ENCODE data around the gene TIMM17B.
A peak's percentile ranks its signal among the peaks of the same experiment; 100 is the strongest.

Gene TIMM17B

DNA sequence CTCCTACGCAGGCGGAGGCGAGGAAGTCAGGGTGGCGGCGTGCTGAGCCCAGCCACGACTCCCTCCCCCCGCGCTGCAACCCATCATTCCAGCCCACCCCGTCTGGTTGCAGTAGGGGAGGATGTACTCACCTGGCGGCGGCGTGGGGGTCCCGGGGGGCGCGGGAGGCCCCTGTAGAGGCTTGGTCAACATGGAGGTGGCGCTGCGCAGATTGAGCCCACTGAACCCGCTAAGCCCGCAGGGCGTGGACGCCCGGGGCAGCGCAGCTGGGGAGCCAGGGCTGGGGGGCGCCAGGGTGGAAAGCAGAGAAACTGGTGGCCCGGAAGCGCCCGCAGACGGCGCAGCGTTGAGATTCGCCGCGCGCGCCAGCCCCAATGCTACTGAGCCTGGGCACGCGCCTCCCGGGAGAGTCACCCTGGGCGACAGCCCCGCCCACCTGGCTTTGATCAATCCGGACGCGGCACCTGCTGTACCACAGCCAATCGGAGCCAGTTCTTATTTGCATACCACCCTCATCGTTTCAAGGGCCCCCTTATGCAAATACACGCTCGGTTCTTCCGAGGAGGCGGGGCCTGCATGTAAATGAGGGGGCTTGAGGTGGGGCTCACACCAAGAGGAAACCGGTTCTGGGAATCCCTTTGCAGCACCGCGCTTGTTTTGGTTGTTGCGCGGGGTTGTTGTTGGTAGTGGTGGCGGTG, 21.2 kb upstream of the TIMM17B start, which contains the start of gene PIM2:
TSS of gene PIM2 (minus strand) at position 382 of the 698 bp plus-strand sequence. CDS start at position 192, 190 bp downstream.
- peak; percentile 89 to 93 for DNase-seq

DNA sequence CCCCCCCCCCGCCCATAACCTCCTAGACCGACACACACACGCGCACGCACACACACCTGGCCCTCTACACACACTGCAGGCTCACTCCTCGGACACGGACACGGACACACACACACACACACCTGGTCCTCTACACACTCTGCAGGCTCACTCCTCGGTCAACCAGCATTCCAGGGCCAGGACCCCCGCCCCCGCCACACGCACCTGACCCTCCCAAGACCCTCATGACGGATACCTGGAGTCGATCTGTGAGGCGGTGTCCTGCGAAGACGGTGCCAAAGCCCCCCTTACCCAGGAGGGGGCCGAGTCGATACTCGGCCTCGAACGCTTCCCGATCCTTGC, 20.7 kb upstream of the TIMM17B start:
- no peak for DNase-seq

DNA sequence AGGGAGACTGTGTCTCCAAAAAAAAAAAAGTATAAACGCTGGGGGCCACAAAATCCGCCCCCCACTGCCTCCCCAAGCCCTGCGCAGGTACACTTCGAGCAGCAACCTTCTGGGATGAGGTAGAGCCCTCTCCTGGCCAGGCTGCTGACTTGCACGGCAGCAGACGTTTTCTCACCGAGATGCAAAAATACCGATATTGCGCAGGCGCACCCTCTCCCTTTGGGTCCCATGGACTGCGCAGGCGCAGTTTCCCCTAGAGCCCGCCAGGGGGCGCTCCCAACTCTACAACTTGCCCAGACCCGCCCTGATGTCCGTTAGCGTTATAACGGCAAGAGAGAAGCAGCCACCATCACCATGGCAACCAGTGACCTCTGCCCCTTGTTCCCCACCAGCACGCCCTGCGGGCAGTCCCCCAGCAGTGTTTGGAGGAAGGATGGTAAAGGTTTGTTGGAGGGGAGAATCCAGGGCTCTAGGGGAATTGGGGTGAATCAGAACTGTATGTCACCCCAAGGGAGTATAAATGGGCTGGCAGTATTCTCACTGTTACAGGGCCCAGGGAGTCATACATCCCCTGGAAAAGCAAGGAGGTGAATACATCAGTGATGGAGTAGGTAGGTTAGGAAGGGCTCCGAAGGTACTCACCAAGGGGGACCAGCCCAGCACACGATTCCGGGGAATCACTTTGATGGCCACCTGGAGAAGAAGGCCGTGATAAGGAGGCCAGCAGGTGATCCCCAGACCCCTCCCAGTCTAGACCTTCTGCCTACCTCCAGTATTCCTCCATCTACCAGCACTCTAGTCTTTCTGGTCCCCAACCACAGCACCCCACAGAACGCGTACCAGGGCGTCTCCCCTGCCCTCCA, 19.8 kb upstream of the TIMM17B start:
- peak; percentile 87 to 91 for DNase-seq

DNA sequence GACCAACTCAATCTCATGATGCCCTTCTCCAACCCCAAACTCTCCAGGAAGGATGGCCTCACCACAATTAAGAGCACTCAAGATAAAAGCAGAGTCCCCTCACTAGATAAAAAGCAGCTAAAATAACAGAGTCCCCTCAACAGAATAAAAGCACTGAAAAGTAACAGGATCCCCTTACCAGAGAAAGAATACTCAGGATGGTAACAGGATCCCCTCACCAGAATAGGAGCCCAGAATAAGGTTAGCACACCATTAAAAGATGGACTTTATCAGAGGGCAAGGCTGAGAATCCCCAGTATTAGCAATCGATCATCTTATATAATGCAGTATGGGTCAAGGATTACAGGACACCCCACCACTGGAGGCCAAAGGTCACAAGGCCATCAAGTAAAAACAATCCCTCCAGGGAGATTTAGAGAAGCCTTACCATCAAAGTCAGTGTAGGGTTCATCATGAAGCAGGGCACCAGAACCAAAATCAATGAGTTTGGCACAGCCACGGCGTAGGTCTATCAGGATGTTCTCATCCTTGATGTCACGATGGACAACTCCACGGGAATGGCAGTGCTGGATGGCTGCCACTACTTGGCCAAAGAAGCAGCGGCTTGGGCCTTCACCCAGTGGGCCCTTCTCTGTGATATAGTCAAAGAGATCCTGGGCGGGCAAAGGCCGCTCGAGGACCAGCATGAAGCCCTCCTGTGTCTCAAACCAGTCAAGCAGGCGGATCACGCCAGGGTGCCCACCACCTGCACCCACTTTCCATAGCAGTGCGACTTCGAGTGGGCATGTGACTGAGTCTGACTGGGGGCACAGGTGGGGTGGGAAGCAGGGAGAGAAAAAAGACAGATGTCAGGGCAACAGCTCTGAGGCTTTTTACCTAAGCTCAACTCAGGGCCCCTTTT, 17.3 kb upstream of the TIMM17B start:
- no peak for DNase-seq

DNA sequence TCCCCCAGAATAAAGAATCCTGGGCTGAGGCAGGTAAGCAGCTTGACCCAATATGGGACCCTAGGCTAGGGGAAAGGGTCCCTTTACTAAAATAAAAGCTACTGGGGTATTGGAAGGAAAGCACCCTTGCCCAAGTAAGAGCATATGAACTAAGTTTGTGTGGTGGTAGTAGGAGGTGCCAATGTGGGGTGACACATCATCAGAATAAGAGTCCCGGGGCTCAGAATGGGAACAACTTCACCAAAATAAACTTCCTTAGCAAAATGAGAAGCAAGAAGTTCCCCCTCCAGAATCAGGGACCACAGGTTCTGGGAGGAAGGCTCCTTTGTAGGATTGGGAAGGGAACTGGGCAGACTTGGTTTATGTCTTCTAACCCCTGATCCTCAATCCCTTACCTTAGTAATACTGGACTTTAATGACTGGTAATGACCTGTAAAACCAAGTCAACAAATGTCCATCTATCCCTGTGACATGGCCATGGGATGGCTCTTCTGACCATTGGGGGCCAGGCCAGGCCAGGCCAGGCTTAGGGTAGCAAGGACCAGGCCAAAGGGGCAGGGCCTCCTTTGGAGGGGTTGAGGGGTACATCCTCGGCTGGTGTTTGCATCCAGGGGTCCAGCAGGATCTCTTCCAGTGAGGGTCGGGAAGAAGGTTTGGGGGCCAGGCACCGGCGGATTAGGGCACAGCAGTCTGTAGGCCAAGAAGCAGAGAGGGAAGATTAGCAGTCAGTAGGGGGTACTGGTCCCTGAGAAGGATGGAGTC, 16.2 kb upstream of the TIMM17B start:
- DNase-seq = no peak

DNA sequence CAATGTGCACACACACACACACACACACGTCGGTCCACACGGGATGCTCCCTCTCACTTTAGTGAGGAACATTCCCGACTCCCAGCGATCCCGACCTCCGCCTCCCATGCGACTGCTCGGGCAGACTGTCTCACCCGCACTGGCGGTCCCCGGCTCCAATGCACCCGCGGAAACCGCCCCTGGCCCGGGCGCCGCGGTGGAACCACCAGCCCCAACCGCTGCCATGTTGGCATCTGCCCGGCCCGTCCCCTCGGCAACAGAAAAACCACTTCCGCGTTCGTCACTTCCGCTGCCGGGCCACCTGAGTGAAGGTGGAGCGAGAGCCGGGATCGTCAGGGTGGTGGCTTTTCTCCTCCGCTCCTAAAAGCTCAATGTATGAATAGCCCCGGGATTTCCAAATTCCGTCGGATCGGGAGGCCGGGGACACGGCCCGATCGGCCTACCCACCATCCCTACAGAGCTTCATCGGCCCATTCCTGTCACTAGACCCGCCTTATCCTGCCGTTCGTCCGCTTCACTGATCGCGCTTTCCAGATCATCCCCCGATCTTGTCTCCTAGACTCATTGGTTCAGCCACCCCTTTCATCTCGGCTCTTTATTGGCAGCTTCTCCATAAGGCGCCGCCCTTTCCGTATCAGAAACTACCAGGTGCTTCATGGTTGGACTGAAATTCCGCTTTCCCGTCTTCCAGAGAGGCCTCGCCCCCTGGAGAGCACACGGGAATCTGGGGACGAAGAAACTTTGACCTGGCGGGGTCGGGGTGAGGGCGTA, 14.0 kb upstream of the TIMM17B start, which contains the start of gene SLC35A2:
TSS of gene SLC35A2 (minus strand) at position 235 of the 771 bp plus-strand sequence. CDS start at position 225, 10 bp downstream.
- DNase-seq = peak; percentile 68 to 69

DNA sequence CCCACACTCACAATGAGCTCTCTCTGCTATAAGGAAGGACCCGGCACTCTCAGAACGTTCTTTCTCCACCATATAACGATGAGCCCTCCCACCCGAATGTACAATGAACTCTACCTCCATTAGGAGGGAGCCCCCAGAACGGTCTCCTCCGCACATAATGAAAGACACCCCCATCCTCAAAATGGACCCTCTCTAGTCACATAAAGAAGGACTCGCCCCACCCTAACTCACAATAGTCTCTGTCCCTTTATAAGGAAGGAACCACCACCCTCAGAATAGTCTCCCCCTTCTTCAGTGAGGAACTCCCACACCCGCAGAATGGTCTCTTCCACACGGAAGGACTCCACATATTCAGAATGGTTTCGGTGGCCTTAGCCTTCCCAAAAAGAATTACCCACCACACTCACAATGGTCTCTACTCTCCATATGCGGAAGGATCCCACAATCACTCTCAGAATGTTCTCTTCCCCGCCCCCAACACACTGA, 13.4 kb upstream of the TIMM17B start:
- no peak for DNase-seq

DNA sequence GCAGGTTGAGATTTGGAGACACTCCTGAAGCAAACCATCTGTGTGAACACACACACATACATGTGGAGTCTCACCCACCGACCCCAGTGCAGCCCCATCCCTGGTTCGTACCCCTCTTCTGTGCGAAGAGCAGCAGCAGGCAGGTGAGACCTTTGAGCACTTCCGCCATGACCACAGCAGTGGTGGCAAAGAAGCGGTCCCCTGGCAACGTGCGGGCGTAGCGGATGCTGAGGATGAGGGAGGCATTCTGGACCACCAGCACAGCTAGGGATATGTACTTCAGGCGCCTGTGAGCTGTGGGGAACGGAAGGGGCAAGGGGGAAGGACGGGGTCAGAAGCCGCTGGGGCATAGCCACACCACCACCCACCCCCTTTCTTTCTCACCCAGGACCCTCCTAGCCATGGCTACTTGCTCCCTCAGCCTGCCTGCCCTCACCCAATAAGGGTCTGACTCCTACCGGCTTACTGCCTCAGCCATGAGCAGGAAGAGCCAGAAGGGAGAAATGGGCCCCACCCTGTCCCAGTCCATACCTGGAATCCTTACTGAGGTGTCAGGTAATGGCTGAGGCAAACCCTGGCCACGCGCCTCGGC, 12.2 kb upstream of the TIMM17B start:
- DNase-seq = no peak

DNA sequence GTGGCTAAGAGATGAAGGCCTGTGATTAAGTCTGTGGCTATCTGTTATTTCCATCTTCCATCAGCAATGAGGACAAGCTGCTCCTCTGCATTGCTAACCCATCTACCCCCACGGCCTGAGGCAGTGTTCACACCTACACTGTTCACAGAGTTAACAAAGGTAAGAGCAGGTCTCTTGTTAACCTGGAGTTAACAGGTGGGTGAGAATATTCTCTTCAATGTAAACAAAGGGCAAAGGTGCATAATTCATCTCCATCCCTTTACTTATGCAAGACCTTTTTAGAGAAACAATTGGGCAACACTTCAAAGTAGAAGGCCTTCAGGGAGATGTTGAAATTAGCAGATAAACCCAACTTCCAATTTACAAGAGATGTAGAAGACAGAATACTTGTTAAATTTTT, 11.0 kb upstream of the TIMM17B start:
- DNase-seq = no peak

DNA sequence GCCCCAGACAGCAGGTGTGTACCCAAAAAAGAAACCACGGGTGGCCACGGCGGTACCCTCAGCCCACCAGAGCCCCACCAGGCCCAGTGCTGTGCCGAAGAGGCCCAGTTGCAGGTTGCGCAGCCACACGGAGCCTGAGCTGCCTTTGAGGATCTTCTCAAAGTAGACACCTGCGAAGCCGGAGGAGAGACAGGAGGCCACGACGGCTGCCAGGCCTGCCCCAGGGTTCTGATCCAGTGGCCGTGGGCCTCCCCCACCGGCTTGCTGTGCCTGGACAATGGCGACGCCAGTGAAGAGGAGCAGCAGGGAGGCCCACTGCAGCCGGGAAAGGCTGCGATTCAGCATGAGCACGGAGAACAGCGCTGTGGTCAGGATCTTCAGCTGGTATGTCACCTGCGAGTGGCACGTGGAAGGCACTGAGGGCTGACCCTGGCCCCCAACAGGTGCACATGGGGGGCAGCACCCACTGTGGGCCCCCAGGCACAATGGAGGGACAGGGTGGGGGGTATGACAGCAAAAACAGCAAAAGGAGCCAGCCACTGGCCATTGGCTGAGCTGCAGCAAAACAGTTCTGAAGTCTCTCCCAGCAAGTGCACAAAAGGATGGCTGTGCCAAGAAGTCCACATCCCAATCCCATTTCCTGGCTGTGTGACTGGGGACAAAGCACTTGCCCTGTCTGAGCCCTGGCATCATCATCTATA, 7.7 kb upstream of the TIMM17B start:
- no peak for DNase-seq

DNA sequence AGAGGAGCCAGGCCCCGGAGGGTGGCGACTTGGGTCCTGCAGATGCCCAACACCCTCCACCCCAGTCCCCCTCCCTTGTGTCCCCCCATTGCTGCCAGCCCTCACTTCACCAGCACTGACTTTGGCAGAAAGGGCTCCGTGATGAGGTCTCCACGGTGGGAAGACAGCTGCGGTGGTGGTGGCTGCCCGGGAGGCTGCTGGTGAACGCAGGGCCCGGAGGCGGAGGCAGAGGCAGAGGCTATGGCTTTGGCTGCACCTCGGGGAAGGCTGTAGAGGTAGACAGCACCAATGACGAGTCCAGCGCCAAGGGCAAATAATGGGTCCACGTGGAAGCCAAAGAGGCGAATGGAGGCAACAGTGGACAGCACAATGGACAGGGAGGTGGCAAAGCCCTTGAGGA, 7.1 kb upstream of the TIMM17B start:
- DNase-seq = no peak

DNA sequence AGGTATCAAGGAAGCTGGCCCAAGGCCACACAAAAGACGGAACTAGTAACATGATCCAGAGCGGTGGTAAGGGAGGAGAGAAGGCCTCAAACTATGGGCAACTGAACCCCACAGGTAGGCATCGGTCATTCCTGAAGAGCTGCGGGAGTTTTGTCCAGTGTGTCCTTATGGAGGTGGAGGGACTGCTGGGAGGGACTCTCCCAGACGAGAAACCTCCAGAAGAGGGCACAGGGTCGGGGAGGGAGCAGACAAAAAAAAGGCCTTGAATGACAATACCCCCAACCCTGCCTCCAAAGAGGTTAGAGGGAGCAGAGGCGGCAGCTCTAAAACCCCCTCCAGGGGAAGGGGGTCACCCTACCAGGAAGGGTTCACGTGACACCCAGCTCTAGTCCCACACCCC, 6.6 kb upstream of the TIMM17B start:
- no peak for DNase-seq

DNA sequence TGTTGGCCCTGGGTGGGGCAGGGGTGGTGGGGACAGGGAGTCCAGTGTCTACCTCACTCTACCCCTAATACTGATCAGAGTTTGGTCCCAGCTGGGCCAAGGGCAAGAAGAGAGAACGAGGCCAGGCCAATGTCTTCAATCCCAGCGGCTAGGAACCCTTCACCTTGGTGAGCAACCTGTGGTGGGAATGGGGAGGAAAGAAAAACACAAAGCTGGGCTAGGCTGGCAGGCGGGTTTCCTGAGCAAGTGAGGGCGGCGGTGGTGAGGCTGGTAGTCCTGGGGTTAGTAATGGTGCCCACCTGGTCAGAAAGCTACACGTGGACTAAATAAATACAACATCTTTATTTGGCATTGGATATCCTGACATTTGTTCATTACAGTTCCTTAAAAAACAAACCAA, 5.7 kb upstream of the TIMM17B start:
- no peak for DNase-seq

DNA sequence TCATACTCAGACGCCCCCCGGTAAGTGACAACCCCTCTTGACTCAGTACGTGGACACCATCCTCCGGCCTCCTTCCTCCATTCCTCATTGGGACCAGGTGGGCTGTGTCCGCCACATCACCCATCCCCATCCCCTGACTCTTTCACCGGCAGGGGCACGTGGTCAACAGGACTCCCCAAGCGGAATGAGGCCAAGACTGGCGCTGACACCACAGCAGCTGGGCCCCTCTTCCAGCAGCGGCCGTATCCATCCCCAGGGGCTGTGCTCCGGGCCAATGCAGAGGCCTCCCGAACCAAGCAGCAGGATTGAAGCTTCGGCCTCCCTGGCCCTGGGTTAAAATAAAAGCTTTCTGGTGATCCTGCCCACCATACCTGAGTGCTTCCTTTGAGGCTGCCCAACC, 5.2 kb upstream of the TIMM17B start:
- no peak for DNase-seq

DNA sequence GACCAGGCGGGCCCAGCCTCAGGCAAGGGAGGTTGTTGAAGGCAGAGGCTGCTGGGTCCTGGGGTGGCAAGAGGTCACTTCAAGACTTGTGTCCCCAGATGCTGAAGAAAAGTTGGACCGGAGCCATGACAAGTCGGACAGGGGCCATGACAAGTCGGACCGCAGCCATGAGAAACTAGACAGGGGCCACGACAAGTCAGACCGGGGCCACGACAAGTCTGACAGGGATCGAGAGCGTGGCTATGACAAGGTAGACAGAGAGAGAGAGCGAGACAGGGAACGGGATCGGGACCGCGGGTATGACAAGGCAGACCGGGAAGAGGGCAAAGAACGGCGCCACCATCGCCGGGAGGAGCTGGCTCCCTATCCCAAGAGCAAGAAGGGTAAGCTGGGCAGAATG, 4.6 kb upstream of the TIMM17B start:
- no peak for DNase-seq

DNA sequence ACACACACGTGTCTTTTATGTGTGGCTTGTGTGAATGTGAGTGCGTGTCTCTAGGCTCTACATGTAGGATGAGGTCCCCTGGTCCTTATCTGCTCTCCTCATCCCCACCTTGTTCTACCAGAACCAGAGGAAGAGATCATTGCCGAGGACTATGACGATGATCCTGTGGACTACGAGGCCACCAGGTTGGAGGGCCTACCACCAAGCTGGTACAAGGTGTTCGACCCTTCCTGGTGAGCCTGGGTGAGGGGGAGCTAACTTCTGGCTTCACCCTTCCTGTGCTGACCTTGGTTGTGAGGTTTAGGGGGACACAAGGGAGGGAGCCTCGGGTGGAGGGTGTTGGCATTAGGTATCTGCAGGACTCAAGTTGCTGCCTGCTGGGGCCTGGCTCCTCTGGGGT, 3.5 kb upstream of the TIMM17B start:
- no peak for DNase-seq

DNA sequence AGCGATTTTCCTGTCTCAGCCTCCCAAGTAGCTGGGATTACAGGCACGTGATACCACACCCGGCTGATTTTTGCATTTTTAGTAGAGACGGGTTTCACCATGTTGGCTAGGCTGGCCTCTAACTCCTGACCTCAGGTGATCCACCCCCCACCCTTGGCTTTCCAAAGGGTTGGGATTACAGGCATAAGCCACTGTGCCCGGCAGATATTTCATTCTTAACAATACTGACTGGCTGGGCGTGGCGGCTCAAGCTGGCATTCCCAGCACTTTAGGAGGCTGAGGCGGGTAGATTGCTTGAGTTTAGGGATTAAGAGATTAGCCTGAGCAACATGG, 1.5 kb upstream of the TIMM17B start:
- no peak for DNase-seq

DNA sequence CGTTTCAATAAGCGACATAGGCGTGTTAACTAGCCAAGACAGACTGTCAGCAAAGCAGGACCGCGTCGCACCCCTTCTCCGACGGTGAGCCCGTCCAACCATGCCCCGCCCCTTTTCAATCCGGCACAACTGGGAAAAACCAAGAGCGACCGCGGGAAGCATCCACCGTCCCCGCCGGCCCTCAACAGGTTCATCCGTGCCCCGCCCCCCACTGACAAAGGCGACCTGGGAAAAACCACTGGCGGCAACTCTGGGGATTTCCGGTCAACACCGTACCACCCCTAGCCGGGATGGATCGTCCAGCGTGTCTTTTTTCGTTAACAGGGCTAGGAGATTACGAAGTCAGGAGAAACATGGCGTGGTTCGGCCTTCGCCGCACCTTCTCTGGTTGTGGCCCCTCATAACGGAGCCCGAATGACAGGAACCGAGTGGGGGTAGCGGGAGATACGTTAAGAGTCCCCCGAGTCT, 377 bp downstream of the TIMM17B start:
- peak; percentile 67 to 72 for DNase-seq

DNA sequence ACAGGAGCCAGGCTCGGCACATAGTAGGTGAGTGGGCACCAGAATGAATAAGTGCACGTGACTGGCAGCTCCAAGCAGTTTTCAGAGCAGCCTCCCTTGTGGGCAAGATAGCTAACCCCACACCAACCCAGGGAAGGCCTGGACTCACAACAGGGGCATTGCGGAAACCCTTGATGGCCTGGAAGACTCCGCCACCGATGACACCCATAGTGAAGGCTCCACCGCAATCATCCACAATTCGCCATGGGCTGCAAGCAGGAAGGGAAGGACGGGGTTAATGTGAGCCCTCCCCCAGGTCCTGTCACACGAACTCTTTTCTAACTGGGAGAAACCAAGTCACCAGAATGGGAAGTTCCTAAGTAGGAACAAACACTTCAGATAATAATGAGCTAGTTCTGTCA, 957 bp downstream of the TIMM17B start:
- no peak for DNase-seq

DNA sequence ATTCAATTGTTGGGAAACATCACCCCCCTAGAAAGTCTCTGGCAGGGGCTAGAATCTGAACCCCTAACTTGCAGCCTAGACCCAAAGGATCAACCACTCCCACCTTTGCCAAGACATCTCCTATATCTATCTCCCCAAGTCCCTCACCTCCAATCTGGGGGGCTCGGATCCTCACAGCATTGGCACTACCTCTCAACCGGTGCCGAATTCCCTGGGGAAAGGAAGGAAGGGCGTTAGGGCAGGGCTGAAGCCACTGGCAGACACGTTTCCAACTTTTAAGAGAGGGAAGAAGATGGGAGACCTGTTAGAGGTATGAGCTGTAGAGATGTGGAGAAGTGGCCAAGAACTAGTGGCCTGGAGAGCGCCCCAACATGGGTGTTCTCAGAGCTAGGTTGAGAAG, 2.7 kb downstream of the TIMM17B start:
- DNase-seq = no peak
